DMS79 treated with DMSO at 0.1 percent for 48 hours (cell line): ENCODE measurements around the gene PIGW.
"Not testable (repeated sequence)": the region's sequence is repeated elsewhere in the genome, so short reads cannot be mapped to it uniquely, and the experiment has no call there.

Source experiments
- DNase-seq: peaks from one replicate; lab custom pipeline; 2025; lab: John Stamatoyannopoulos, UW

Gene PIGW

GRCh38 chr17:36534840-36535668 lies at the start of gene PIGW, which contains the start of gene MYO19:
Gene PIGW (plus strand): TSS chr17:36534987. CDS start chr17:36537102, 2,115 bp downstream.
Gene MYO19 (minus strand): TSS chr17:36534868. CDS start chr17:36532538, 2,330 bp downstream.
- peak; percentile 89 for DNase-seq

- no peak for DNase-seq
Observed at GRCh38 chr17:36485027-36485426, 49.8 kb upstream of the PIGW start.

- no peak for DNase-seq
Observed at GRCh38 chr17:36485805-36486203, 49.0 kb upstream of the PIGW start.

- peak; percentile 97 for DNase-seq
Observed at GRCh38 chr17:36486204-36487194, 48.3 kb upstream of the PIGW start, which contains the start of gene ZNHIT3. Gene ZNHIT3 (plus strand): TSS chr17:36486681. CDS start chr17:36486700, 19 bp downstream.

GRCh38 chr17:36493956-36494355 lies 40.8 kb upstream of the PIGW start:
- DNase-seq, result no peak

GRCh38 chr17:36494674-36495073 lies 40.1 kb upstream of the PIGW start:
- DNase-seq, result no peak

GRCh38 chr17:36495076-36495578 lies 39.7 kb upstream of the PIGW start:
- DNase-seq, result no peak

- no peak for DNase-seq
Observed at GRCh38 chr17:36496018-36496789, 38.6 kb upstream of the PIGW start.

GRCh38 chr17:36498155-36498554 lies 36.6 kb upstream of the PIGW start:
- DNase-seq, result no peak

- DNase-seq, result no peak
Observed at GRCh38 chr17:36498560-36499300, 36.1 kb upstream of the PIGW start.

- DNase-seq, result no peak
Observed at GRCh38 chr17:36500745-36501225, 34.0 kb upstream of the PIGW start.

- DNase-seq, result no peak
Observed at GRCh38 chr17:36501351-36501750, 33.4 kb upstream of the PIGW start.

- no peak for DNase-seq
Observed at GRCh38 chr17:36501963-36502362, 32.8 kb upstream of the PIGW start.

GRCh38 chr17:36503456-36504155 lies 31.2 kb upstream of the PIGW start:
- no peak for DNase-seq

- no peak for DNase-seq
Observed at GRCh38 chr17:36504156-36504545, 30.6 kb upstream of the PIGW start.

GRCh38 chr17:36505171-36505570 lies 29.6 kb upstream of the PIGW start:
- no peak for DNase-seq

- no peak for DNase-seq
Observed at GRCh38 chr17:36506249-36506826, 28.4 kb upstream of the PIGW start.

- DNase-seq, result no peak
Observed at GRCh38 chr17:36506831-36507230, 28.0 kb upstream of the PIGW start.

- DNase-seq, result no peak
Observed at GRCh38 chr17:36507266-36507665, 27.5 kb upstream of the PIGW start.

GRCh38 chr17:36508439-36508838 lies 26.3 kb upstream of the PIGW start:
- not testable (repeated sequence) for DNase-seq
